OCI-M1 (cell line): ENCODE measurements around the gene OSBPL6.
"Not testable (repeated sequence)": the region's sequence is repeated elsewhere in the genome, so short reads cannot be mapped to it uniquely, and the experiment has no call there.

Experiments used
- DNase-seq: peaks from one replicate; lab custom pipeline; 2025; lab: John Stamatoyannopoulos, UW

Gene OSBPL6

GRCh38 chr2:178401994-178402437, 207.7 kb downstream of the OSBPL6 start:
- DNase-seq = peak; percentile 71

GRCh38 chr2:178403671-178404306, 209.5 kb downstream of the OSBPL6 start:
- peak; percentile 55 for DNase-seq

GRCh38 chr2:178404368-178404767, 210.1 kb downstream of the OSBPL6 start:
- peak; percentile 68 for DNase-seq

DNA sequence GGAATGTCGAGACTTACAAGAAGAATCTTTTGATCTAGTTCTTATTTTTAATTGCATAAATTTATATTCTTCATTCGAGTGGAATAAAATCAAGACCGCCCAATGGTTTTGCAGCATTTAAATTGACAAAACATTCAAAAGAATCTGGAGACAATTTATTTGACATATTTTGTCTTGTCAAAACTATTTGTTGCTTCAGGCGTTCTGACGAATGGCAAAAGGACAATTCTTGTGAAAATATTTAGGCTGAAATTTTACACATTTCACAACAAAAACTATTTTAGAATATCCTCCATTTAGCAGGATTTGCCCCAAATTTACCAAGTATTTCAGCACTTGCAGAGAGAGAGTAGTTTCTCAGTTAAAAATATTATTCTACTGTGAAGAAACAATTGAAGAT, 214.9 kb downstream of the OSBPL6 start:
- DNase-seq = no peak

- DNase-seq = no peak
These were observed 217.7 kb downstream of the OSBPL6 start for GRCh38 chr2:178412047-178412446.

GRCh38 chr2:178412453-178412852, 218.1 kb downstream of the OSBPL6 start:
- not testable (repeated sequence) for DNase-seq

DNA sequence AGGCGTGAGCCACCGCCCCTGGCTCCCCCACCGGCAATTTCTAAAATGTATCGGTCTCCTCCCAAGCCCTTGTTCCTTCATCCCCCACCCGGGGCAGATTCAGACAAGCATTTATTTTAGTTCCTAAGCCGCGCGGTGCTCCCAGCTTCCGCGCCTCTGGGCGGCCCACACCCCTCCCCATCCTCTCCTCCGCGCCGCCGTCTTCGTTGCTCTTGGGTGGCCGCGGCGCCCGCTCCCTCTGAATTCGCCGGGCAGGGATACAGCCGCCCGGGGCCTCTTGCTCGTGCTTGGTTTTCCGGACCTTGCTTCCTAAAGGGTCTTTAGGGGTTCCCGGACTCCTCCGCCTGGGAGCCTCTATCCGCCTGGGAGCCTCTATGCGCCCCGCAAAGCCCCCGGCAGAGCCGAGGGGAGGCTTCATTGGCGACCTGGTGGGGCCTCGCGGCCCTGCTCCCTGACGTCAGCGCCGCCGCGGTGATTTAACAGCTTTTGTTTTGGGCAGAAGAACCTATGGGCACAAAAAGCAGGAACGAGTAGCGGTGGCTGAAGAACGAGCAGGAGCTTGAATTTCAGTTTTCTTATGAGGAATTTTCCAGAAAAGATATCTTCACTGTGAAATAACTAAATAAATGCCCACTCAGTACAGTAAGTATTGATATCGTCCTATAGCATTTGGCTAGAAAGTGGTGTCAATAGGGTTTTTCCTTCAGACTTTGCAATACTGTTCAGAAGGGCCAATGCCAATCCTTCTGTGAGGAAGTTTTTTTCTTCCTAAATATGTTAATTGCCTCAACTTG, 219.4 kb downstream of the OSBPL6 start:
- DNase-seq = peak; percentile 91

DNA sequence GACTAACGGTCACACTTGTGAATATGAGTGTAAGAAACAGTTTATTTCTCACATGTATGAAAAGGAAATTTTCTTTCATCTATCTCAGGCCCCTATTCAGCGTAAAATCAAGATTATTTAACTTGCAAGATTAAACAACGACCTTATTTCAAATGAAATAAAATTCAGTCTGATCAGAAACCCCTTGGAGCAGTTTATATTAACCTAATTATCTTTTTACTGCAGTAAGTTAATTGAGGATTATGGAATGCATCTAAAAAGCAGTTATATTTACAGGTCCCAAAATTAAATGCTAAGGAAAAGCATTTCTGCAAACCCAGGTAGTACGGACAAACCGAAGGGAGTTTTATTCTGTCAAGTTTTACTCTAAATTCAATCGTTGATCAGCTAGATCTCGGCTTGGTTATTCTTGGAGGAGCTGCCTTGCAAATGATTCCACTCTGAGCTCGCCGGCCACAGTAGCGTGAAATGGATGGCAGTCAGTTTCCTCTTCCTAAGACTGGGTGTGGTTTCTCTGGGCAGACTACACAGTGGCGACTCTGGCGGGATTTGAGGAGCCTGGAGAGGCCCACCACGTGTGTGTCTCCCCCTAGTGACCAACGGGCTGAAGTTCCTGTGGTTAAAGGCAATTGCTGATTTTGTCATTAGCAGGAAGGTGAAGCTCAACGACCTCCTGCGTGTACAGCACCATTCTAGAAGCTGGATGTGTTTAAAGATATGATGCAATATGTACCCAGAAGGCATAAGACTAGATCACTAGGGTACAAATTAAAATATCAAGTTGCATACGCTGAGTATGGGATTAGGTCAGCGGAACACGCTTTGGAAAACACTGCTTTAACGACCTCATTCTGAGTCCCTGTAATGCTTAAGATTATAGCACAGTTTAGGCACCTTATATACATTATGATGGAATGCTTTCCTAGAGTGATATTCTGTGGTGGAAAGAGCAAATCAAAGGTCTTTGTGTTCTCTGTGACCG, 220.2 kb downstream of the OSBPL6 start:
- DNase-seq = peak; percentile 98

DNA sequence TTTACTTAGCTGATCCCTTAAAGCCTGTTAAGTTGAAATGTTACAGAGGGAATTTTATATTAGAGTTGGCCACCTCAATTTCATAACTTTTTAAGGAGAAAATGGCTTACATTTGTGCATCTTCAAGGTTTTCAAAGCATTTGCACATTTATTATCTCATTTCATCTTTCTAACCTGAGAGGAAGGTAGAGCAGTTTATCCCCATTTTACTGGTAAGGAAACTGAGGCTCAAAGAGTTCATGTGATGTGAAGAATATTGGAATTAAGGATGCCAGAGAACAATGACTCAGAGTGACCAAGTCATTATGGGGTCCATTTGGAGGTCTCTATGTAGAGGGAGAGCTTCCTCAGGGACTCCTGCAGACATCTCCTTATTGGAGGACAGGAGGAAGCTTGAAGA, 221.7 kb downstream of the OSBPL6 start:
- DNase-seq = no peak

DNA sequence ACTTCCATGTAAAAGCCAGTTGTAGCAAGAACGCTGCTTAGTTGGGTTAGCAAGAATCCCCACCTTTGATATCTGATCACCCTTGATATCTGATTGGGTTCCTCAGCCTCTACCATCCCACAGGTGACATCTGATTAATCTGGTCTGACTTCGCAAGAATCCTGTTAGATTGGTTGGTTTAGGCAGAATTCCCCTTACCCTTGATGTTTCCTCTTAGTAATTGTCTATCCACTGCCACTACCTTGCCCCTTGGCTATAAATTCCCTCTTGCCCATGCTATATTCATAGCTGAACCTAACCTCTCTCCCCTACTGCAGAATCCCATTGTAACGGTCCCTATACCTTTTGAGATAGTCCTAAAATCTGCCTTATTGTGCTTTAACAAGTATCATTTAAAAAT, 223.6 kb downstream of the OSBPL6 start:
- no peak for DNase-seq

- DNase-seq = no peak
These were observed 224.1 kb downstream of the OSBPL6 start for GRCh38 chr2:178418426-178418825.

DNA sequence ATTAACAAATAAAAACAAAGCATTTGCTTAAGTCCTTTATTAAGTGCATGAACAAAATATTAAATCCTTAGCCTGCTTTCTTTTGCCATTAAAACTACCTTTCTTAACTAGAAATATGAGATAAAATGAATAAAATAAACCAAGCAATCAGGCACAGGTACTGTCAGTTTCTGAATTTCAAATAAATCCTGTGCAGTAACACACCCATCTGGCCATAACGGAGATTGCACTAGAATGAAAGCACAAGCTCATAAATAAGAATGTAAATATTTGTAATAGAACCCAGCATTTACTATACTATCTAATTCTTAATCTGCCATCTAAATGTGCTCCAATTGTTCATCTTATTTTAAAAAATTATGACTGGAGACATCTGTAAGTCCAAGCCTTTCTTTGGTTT, 224.8 kb downstream of the OSBPL6 start:
- DNase-seq = peak; percentile 24

GRCh38 chr2:178420463-178420999, 226.2 kb downstream of the OSBPL6 start:
- no peak for DNase-seq

DNA sequence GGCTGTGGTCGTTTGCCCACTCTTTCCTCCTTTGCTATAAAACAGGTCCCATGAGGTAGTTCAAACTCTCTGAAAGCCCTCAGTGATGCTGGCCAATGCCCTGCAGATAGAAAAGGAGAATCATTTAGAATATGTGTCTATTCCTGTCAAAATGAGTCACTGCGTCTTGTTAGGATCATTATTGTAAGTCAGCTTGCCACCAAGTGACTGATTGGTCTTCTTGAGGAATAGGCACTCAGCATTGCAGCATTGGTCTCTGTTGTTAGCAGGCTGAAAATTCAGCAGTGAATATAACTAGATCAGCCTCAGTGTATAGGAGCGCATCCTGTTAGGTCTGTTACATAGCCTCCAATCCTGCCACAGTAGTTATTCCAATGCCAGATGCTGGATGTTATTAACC, 227.8 kb downstream of the OSBPL6 start:
- no peak for DNase-seq

DNA sequence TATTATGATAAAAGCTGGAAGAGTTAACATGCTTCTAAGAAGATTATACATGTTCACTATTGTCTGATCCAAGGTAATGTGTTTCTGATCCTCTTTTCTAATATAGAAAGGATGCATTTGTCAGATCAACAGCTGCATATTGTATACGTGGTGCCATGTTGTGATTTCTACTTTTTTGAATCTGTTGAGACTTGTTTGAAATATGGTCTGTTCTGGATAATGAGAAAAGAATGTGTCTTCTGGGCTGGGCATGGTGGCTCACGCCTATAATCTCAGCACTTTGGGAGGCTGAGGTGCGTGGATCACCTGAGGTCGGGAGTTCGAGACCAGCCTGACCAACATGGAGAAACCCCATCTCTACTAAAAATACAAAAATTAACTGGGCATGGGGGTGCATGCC, 229.4 kb downstream of the OSBPL6 start:
- not testable (repeated sequence) for DNase-seq

DNA sequence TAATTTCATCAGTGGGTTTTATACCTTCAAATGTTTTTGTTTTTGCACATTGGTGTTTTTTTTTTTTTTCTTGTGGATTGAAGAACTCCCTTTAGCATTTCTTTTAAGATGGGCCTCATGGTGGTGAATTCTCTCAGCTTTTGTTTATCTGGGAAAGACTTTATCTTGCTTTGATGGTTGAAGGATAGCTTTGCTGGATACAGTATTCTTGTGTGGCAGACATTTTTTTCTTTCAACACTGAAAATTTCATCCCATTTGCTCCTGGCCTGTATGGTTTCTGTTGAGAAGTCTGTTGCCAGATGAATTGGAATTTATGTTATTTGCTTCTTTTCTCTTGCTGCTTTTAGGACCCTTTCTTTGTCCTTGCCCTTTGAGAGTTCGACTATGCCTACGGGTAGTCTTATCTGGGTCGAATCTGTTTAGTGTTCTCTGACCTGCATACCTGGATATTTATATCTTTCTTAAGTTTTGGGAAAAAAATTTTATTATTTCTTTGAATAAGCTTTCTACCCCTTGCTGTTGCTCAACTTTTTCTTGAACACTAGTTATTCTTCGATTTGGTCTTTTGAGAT, 231.0 kb downstream of the OSBPL6 start:
- DNase-seq = no peak

GRCh38 chr2:178426388-178426787, 232.1 kb downstream of the OSBPL6 start:
- no peak for DNase-seq

DNA sequence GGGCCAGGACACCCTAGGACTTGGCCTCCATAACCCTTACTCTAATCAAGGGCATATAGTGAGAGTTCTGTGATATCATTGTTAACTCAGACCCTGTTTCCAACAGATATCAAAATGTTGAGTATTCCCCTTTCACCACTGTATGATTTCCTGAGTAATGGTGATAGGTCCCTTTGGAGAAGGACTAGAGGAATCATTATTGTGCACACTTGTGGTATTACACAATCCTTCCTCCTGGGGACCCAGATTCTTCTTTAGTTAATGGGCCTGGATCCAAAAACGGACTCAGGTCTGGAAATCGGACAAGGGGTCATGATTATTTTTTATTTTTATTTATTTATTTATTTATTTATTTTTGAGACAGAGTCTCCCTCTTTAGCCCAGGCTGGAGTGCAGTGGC, 233.1 kb downstream of the OSBPL6 start:
- DNase-seq = no peak

- no peak for DNase-seq
These were observed 234.1 kb downstream of the OSBPL6 start for GRCh38 chr2:178428396-178428806.

DNA sequence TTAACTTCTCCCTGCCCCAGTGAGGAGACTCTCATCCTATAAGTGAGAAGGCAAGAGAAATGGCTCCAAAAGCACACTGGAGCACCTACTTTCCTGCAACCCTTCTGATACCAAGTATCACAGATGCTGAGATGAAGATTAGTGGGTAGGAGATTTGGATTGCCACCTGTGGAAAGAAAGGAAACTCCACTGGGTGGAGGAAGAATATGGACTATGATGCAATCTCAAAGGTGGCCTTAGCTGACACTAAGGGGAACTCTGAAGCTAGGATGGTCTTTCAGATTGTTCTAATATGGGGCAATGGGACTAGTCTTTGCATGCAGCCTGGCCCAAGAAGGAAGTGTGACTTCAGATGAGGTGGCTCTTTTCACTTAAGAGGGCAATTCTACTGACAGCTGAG, 235.0 kb downstream of the OSBPL6 start:
- DNase-seq = no peak

- no peak for DNase-seq
These were observed 242.3 kb downstream of the OSBPL6 start for GRCh38 chr2:178436662-178437061.

DNA sequence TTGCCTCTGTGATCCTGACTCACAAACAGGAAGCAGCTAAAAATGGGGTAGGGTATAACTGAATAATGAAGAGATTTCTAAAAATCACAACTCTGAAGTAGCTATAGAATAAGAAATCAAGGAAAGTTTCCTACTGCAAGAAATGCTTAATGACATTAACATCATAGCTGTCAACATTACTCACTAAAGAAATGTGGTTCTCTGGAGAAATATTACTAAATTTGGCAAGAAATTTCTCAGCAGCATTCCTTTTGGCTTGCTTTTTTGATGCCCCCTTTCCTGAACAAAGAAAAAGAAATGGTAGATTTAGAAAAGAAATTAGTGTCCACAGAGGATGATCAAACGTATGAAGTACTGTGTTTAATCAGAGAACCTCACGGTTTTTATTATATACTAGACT, 247.1 kb downstream of the OSBPL6 start:
- no peak for DNase-seq
